NCI-H1694 (cell line): ENCODE measurements around the gene JUND.
A peak's percentile ranks its signal among the peaks of the same experiment; 100 is the strongest.

Source experiments
- DNase-seq: peaks from one replicate; lab custom pipeline; 2025; lab: John Stamatoyannopoulos, UW

Gene JUND

DNA sequence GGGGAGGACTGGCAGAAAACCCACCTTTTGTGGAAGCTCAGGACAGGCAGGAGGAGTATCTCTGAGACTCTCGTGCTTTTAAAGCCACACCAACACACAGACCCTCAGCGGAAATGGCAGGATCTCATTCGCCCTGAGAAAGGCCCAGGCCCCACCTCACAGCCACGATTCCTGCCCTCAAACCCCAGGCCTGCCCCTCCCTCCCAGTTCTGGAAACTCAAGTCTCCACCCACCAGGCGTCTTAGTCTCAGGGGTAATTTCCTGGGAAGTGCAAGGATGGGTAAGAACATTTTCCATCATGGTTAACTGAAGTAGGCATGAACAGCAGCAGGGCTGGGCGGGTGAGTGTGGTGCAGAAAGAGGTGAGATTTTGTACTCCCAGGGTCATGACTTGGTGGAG, 47.2 kb downstream of the JUND start:
- DNase-seq, result no peak

GRCh38 chr19:18233224-18233825, 48.1 kb downstream of the JUND start:
- DNase-seq, result no peak

- peak; percentile 15 for DNase-seq
Measured at GRCh38 chr19:18232540-18233223, 48.7 kb downstream of the JUND start.

DNA sequence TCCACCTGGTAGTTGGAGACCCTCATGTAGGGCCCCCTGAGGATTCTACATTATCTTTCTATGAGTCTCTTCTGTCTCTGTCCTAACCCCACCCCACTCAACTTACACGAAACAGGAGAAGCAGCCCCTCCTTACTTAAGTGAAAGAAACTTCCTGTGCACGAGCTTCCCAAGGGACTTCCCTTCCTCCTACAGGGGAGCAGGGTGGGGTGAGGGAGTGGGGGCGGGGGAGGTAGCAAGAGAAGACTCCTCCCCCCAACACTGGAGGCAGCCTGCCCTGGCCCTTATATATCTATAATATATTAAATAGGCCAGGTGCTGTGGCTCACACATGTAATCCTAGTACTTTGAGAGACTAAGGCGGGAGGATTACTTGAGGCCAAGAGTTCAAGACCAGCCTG, 49.6 kb downstream of the JUND start:
- DNase-seq, result no peak

DNA sequence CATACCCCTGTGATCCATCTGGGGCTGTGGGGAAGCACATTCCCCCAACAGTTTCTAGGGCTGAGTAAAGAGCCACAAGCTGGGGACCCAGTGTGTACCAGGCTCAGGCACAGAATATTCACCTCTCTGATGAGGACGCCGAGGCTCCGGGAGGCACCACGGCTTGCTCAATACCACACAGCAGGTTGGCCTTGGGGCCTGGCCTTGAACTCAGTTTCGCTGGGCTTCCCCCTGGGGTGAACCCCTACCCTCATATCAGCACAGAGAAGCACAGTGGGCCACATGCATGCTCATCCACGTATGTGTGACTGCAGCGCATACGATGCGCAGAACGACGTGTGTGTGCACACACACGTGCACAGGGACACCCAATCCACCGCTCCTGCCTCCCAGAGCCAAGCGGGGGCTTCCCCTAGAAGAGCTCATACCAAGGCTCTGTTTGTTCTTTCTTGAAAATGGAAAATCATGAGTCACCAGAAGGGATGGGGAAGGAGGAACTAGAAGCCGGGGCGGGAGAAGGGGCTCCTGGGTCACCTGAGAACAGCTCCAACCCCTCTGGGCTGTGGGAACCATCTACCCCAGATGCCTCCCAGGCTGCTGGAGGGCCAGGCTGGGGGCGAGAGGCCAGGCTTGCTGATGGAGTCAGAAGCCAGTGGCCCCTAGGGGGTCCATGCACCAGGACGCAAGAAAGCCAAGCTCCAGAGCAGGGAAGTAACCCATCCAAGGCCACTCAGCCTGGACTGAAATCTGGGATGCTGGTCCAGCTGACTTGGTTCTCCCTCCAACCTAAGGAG, 50.3 kb downstream of the JUND start:
- no peak for DNase-seq

GRCh38 chr19:18229915-18230314, 51.5 kb downstream of the JUND start:
- DNase-seq, result no peak
